GM10266 (cell line): ENCODE data around the gene KLHL42.

ENCODE experiments used
- DNase-seq: peaks from one replicate; pipeline ENCODE4 v3.0.0; 2012; ENCODE audit errors: extremely low spot score
- CTCF ChIP-seq: IDR thresholded peaks from 2 replicates; pipeline ENCODE4 v1.5.1; 2012; ENCODE audit warnings: mild to moderate bottlenecking, low read depth; ENCODE audit not compliant: control insufficient read depth, insufficient read depth; ENCODE audit errors: missing control alignments

KLHL42 gene

GRCh38 chr12:27781680-27782079 is 1.6 kb downstream of the KLHL42 start:
- no peak for TF ChIP-seq CTCF
- DNase-seq = no peak

GRCh38 chr12:27782481-27782880 is 2.4 kb downstream of the KLHL42 start:
- no peak for TF ChIP-seq CTCF
- no peak for DNase-seq

- no peak for DNase-seq
- TF ChIP-seq CTCF = no peak
These were observed 6.0 kb downstream of the KLHL42 start for GRCh38 chr12:27785882-27786570.

GRCh38 chr12:27787559-27787958 is 7.5 kb downstream of the KLHL42 start:
- TF ChIP-seq CTCF = no peak
- DNase-seq = no peak

GRCh38 chr12:27790179-27790578 is 10.1 kb downstream of the KLHL42 start:
- DNase-seq = no peak
- TF ChIP-seq CTCF = no peak

GRCh38 chr12:27794818-27795584 is 15.0 kb downstream of the KLHL42 start:
- DNase-seq = no peak
- TF ChIP-seq CTCF = no peak

- no peak for DNase-seq
- TF ChIP-seq CTCF = no peak
These were observed 16.1 kb downstream of the KLHL42 start for GRCh38 chr12:27796128-27796527.
